HTR-8/SVneo (cell line): ENCODE data around the gene DAAM1.

Experiments
- DNase-seq: peaks from one replicate; pipeline ENCODE4 v3.0.0; 2011; ENCODE audit warnings: low spot score, mixed read lengths; ENCODE audit not compliant: insufficient read length
- FAIRE-seq: peaks from 2 replicates; lab custom pipeline; 2011; peaks lifted over from hg19 to GRCh38; lab: Jason Lieb, UNC

Gene DAAM1

DNA sequence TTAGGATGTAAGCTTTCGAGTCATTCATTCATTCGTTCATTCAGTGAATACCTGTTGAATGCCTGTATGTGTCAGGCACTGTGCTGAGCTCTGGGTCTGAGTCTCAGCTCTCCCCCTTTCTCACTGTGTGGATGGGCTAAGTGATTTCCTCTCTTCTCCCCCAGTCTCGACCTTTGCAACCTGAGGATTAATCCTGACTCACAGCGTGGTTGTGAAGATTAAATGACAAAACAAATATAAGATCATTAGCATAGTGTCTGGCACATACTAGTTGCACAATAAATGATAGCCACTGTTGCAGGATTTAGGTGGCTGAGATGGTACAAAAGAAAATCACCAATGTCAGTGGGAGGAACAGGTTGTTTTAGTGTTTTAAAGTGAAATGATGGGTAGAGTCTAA, 140.0 kb downstream of the DAAM1 start:
- DNase-seq (no peak), FAIRE-seq (peak; percentile 89)

DNA sequence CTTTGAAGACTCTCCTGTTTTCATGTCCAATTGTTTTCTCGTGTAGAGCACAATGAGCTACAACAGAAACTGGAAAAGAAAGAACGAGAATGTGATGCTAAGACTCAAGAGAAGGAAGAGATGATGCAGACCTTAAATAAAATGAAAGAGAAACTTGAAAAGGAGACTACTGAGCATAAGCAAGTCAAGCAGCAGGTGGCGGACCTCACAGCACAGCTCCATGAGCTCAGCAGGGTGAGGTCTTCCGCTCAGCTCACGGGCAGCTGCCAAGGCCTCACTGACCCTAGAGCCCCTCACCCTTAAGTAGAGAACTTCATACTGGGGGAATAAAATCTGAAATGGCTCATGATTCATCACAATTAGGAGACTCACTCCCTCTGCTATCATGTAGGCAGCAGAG, 142.0 kb downstream of the DAAM1 start:
- DNase-seq (no peak), FAIRE-seq (no peak)

DNA sequence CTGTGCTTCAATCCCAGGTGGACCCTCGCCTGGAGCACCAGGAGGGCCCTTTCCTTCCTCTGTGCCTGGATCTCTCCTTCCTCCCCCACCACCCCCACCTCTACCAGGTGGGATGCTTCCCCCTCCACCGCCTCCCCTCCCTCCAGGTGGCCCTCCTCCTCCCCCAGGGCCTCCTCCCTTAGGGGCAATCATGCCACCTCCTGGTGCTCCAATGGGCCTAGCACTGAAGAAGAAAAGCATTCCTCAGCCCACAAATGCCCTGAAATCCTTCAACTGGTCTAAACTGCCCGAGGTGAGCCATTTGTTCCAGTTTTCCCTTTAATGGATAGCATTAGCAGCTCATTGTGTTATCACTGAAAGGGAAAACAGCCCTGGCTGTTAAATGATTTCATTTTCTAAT, 142.8 kb downstream of the DAAM1 start:
- peak; percentile 74 for FAIRE-seq
- DNase-seq = no peak

DNA sequence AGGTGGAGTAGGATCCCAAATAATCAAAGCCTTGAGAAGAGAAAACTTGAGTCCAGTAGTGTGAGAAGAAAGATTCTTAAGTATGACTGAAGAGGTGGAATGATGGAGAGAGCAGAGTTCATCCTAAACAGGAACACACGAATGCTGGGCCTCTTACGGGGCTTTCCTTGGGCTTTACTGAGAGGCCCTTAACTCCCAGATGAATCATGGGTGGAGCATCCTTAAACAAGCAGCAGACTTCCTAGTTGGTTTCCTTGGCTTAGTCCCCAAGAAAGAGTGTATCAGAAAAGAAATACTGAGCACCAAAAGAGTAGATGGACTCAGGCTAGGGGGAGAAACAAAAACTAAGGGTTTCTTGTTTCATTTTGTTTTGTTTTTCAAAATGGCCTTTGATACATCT, 144.3 kb downstream of the DAAM1 start:
- FAIRE-seq (no peak), DNase-seq (peak; percentile 38)

DNA sequence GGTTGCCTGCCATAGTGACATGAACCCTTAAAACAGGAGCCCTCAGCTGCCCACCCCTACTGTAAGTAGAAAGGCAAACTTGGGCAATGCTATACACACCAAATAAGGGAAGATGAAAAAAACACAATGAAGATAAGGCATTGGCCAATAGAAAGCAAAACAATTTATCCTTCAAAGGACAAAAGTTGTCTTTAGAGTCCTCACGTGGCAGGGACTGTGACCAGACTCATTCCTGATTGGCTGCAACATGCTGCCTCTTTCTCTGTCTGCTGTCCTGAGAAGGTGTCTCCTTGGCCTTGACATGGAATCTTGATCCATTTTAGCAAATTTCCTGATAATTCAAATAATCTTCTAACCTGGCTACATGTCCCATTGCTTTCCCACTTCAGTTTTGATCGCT, 144.8 kb downstream of the DAAM1 start:
- DNase-seq = no peak
- no peak for FAIRE-seq

DNA sequence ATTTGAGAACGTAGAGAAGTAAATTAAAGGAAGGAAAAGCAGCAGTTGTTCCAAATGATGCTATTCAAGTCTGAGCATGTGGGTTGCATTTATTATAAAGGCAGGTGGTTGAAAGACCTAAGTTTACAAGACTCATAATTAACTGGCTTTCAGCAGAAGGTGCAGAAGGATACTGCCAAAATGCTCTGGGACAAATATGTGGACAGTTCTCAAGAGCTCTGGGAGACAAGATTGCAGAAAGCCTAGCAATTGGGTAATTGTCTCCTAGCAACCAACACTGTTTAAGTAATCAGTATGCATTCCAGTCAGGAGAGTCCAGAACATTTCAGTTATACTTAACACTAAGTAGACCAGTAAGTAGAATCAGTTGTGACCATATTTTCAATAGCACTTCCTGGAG, 145.2 kb downstream of the DAAM1 start:
- peak; percentile 29 for DNase-seq
- FAIRE-seq = peak; percentile 95

DNA sequence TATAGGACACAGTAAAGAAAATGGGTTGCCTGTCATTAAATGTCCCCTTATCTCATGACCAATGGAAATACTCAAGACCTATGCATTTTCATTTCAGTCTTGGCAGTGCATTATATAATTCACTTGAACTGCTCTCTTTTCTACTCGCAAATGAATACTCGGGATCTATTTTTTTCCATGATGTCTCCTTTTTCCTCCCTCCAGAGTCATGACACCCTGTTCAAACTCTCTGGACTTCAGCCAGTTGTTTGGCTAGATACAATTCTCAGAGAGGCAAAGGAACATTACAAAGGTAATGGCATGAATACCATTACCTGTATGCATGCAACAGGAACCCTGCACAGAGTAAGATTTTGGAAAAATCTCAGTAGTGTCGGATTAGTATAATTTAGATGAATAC, 145.8 kb downstream of the DAAM1 start:
- DNase-seq = no peak
- FAIRE-seq = no peak

DNA sequence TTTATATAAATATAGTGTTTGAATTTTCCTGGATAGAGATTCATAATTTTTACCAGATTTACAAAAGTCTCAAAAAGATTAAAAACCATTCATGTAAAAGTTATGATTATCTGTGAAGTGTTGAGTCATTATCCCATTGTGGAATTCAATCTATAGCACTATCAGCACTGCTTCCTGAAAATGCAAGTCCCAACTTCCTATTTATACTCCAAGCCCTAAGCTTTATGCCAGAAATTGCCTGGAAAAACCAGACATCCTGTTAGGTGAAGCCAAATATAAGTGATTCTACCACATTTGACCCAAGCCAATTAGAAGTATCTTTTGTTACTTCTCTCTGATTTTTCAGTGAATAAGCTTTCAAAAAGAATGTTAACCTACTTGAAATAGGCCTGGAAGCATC, 147.6 kb downstream of the DAAM1 start:
- FAIRE-seq = peak; percentile 67
- no peak for DNase-seq

DNA sequence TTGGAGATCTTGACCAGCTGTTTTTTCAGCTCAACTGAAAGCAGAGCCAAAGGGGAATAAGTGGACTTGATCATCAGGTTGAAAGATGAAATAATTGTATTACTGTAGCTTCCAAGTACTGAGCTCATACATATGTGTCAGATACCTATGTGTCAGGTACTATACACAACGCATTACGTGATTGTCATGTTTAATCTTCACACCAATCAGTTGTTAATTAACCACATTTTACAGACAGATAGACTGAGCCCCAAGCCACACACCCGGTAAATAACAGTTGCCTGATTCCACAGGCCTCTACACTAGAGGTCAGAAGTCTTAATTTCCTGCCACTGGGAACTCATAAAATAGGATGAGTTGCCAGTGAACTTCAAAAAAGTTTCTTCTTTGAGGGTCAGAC, 148.2 kb downstream of the DAAM1 start:
- DNase-seq (no peak), FAIRE-seq (peak; percentile 97)

DNA sequence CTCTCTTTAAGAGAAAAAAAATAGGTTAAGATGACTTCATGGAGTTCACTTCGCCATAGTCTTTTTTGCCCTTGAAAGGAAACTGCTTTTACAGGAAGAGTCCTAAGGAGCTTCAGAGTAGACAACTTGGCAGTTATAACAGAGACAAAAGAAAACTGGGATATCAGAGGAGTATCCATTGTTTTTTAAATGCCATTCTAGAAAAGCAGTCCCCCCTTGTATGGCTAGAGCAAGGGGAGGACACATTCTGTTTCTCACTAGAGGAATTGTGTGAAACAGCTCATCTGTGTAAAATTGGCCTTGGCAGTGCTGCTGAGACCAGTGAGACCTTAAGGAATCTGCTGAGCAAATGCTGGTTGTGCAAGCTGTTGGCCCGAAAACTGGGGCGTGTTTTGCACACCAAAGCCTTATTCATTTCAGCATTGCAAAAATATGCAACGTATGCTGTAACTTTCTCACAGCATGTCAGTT, 148.7 kb downstream of the DAAM1 start:
- FAIRE-seq (no peak), DNase-seq (no peak)

DNA sequence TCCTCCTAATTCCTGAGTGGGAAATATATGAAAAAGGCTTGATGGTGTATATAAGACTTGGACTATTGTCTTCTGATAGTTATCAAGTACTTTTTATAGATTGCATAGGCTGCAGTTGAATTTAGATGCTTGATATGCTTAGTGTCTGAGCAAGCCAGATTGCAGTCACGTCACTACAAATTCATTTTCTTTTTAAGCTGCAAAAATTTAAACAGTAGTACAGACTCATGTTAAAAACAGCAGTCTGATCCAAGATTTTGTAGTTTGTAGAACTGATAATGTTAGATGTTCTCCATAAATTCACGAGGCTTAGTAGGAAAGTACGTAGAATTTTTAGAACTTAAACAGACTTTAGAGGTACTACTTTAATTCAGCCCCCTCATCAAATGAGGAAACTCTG, 150.3 kb downstream of the DAAM1 start:
- FAIRE-seq (peak; percentile 42), DNase-seq (no peak)

DNA sequence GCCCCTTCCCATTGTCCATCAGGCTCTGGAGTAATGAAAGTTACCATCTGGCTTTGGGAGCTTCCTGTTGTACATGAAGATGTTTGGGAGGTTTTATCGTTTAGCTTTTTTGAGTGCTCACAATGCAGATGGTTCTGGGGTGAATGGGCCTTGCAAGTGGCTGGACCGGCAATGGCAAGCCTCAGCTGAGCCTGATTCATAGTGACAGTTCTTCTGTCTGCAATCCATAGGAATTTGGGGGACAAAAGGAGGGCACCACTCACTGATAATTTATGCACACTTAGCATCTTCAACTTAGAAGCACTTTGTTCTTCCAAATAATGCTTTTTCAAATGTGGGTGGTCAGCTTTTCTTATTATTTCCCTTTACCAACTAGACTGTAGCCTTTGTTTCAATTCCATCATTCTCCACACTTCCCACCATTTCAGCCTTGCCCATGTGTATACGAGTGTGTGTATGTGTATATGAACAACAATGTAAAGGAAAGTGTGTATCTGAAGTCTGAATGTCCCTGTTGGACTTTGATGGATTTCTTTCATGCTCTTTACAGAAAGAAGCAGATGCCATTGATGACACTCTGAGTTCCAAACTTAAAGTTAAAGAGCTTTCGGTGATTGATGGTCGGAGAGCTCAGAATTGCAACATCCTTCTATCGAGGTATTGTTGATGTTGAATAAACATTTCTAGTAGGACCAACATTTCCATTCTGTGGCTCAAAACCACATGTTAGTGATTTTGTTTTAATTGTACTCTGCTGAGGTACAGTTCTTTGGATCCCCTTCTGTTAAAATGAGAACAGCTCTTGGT, 151.3 kb downstream of the DAAM1 start:
- FAIRE-seq (peak; percentile 97), DNase-seq (no peak)

DNA sequence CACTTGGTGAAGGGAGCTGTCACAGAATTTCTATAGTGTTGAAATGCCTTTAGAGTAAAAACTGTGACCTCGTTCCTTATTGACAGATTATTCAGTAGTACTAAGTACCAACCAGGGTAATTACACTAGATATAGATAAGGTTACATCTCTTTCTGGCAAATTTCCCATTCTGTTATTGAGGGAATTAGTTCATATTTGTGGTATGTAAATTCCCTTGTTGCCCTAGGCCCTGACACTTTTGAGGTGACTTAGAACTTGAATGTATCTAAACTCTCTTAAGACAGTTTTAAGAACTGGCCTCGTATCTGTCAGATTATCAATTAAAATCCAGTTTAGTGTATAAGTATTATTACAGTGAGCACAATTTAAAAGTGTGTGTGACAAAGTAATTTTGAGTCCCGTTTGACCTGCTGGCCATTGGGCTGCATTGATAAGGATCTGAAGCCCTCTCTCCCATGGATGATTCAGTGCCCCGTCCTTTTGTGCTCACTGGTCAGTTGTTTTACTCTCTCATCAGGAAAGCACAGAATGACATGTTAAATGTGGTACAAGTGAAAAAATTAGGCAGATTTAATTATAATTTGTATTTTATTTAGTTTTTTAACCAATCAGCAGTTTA, 153.5 kb downstream of the DAAM1 start:
- DNase-seq (no peak), FAIRE-seq (peak; percentile 49)

DNA sequence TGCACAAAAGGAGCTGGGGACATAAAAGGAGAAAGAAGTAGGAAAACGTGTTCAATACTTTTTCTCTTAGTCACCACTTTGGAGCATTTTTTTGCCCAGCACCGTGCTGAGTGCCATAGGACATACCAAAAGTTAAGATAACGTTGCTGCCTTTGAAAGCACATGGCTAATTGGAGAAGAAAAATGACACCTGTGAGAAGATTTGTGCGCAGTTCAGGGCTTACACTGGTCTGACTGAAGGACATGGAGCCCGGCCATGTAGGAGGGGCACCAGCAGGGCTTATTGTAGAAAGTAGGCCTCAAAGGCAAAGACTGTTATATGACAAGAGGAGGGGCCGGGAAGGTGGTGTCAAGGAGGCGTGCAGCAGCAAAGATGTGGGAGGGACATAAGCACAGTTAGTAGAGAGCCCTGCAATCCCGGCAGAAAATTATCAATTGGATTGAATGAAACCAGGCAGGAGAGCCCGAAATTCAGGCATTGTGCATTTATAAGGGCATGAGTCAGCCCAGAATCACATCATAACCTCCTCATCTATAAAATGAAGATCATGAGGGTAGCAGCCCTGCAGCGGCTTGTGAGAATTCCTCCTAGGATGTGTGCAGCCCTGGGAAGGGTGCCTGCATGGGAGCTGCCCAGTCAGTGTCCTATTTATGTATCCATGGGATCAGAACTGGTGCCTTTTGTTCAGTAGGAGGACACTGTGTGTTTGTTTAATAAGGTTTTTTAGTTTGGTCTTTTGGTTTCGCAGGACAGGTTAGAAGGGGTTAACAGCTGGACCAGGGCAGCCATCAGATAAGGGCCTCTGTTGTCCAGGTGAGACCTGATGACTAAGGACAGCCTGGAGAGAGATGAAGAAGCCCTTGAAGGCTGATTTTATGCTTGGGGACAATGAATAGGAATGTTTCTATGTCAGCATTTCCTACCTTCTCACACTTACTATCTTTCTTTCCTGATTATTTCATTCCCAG, 154.3 kb downstream of the DAAM1 start:
- peak; percentile 93 for FAIRE-seq
- no peak for DNase-seq

DNA sequence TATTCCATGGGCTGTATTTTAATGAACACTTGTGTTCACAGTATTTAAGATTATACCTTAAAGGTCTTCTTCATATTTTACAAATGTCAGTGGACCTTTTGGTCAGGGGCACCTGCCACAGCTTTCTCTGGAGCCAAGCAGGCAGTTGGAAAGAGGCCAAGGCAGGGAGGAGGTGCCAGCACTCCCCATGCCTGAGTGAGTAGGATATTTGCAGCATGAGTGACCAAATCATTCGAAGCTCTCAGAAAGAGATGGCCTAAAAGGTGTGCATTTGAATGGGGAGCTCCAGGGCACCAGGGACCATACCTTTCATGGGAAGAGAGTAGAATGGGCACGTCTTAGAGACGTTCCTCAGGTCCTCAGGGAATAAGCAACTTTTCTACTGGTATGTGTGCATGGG, 155.1 kb downstream of the DAAM1 start:
- FAIRE-seq = peak; percentile 59
- no peak for DNase-seq

DNA sequence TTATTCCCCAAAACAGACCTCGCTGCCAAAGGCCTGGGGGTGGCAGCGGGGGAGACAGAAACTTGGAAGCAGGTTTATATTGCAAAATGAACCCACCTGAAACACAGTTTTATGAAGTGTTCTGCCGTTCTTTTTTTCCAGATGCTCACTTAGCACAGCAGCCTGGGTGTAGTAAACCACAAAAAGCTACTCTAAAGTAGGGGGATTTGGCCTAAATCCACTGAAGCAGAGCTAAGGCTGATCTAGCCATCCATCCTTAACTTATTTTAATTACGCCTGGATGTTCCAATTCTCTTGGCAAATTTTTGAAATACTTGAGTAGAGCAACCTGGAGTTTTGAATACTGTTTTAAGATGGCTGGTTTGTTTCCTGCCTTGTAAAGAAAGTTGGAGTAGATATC, 155.5 kb downstream of the DAAM1 start:
- no peak for FAIRE-seq
- no peak for DNase-seq

DNA sequence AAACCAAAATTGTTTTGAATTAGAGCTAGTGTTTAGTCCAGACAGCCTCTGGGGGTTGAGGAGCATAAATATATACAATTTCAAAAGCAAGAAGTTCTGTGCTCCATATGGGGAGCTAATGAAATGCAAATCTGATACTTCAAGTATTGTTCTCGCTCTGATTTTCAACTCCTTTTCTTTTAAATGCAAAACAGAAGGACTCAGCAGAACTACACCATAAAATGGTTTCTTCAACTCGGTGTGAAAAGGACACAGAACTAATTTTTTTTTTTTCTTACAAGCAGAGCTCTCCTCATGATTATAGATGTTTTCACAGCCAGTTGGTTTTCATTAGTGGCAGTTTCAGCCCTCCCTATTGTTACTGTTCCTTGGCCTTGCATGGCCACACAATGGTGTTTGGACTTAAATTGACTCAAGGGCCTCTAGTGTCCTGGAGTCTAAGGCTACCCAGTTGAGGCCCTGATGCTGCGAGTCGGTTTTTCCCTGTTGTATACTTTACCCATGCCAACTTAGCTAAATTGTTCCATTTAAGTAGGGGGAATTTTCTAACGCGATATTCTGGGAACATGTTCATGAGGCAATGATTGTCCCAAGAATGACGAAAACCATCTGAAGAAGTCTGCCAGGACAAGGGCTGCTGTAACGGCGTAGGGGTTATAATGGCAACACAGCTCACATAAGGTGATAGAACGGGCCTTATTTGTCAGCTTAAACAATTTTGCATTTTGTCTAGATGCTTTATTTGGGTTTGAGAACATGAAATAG, 156.4 kb downstream of the DAAM1 start:
- DNase-seq (no peak), FAIRE-seq (no peak)

DNA sequence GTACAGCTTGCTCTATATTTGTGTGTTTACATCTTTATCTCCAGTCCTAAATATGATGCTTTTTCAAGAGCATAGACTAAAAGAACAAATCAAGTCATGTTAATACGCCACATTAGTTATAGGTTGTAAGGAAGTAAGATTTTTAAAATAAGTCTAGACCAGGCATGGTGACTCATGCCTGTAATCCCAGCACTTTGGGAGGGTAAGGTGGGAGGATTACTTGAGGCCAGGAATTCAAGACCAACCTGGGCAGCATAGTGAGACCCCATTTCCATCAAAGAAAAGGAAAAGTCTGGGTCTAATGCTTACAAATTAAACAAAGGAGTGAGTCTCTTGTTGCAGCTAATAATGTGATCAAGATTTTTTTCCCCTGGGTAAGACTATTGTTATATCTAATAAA, 157.9 kb downstream of the DAAM1 start:
- DNase-seq (no peak), FAIRE-seq (no peak)

DNA sequence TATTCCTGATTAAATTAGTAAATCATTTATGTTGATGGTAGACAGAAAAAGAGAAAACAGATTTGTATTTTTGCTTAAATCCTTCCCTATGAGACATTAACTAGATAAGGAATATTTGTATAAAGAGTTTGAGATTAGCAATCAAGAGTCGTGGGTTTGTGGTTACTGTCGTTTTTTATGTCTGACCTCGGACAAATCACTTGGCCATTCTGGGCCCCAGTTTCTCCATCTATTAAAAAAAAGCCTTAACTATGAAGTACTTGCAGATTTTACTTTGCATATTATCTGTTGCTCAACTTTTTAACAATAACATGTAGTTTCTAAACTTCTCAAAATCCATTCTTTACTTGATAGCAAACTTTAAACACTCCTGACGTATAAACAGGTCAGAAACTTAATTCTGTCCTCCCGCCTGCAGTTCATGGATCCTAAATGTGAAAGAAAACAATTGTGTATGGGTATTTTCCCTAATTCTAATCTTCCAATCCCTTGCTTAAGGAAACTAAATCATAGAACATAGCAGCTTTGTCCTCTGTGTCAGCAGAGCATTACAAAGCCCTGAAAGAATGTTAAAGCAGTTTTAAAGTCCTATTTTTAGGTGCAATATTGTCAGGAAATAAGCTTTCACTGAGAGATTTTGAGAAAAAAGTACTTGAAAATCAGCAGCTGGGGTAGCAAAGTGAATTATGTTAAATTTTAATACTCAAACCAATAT, 158.5 kb downstream of the DAAM1 start:
- DNase-seq (no peak), FAIRE-seq (no peak)
